ENCODE results near the gene PPFIBP2. TPM values are rescaled to one million over a fixed set of nuclear protein-coding genes. Genes with fewer than 3 reads are reported as not detected.

Gene PPFIBP2
- total RNA-seq, 4 donors from 2014 or later = 64.3 to 91.9 (median 71.6) TPM

DNA sequence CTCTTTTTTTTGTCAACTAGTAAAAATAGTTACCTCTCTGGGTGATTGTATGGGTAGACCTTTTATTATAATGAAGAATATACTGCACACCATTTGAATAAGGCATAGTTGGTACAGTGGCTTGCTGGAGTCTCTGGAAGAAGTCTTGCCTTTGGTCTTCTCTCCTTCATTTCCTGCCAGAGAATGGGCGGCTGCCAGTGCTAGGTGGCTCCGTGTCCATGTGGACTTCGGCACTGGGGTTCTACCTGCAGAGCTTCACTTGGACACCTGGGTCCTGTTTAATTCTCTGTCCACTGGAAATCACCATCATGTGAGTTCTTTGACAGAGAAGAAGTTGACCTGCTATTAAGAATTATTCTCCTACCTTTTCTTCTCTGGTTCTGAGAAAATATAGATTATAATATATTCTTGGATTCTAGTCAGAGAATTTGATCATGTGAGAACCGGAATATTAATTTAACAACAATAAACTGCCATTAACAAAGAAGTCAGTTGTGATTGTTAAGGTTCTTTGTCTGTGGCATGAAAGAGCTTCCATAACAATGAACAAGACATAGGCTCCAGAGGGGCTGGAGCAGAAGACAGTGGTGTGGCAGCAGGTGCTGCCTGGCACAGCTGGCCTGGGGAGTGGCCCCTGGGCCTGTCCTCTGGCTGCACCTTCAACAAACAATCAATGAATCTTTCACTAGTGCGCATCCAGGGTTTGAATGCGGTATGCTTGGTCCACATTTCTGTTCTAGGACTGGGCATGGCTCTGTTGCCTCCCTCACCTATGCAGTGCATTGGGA lies 77.5 kb downstream of the PPFIBP2 start:
- no peak for DNase-seq
- WGBS, 2 donors = 88 to 96% methylated on average over 6 of the region's 6 CpGs
- TF ChIP-seq, protein P1, sequence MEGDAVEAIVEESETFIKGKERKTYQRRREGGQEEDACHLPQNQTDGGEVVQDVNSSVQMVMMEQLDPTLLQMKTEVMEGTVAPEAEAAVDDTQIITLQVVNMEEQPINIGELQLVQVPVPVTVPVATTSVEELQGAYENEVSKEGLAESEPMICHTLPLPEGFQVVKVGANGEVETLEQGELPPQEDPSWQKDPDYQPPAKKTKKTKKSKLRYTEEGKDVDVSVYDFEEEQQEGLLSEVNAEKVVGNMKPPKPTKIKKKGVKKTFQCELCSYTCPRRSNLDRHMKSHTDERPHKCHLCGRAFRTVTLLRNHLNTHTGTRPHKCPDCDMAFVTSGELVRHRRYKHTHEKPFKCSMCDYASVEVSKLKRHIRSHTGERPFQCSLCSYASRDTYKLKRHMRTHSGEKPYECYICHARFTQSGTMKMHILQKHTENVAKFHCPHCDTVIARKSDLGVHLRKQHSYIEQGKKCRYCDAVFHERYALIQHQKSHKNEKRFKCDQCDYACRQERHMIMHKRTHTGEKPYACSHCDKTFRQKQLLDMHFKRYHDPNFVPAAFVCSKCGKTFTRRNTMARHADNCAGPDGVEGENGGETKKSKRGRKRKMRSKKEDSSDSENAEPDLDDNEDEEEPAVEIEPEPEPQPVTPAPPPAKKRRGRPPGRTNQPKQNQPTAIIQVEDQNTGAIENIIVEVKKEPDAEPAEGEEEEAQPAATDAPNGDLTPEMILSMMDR (IDR thresholded peaks at IDR 0.05) = no peak
- no peak for TF ChIP-seq POLR2A (IDR thresholded peaks at IDR 0.05)
- intact Hi-C loops (cut with DNase I) = no loop called here
- H3K27me3 ChIP-seq = no peaks in the 10 kb centered on the region
- H3K9me3 ChIP-seq = no peaks in the 10 kb centered on the region
- H3K27ac ChIP-seq = no peak overlapping the region
- H3K4me3 ChIP-seq (replicated peaks in 1 of 3) = no peak overlapping the region
- no peaks in the 10 kb centered on the region for H3K36me3 ChIP-seq
- H3K4me1 ChIP-seq = peaks cover 61 to 69% of the 10 kb centered on the region in 2 donors

DNA sequence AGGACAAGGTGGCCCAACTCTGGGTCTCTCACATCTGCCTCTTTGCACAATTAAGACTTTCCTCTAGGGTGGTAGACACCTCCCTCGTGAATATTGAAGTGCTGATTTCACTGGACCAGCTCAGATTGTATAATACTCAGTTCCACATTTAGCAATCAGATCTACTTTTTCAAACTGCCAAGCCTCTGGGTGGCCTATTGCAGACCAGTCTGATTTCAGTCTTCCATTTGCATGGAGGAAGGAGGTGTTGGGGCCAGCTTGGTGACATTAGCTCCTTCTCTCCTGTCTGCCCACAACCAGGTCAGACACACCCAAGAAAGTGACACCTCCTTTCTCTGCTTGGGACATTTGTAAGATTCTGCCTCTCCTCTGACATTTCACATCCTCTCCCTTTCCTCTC lies 78.2 kb downstream of the PPFIBP2 start:
- no peak for DNase-seq
- Histone ChIP-seq H3K4me1 (peaks cover 61 to 69% of the 10 kb centered on the region in 2 donors), H3K27me3 (no peaks in the 10 kb centered on the region), H3K36me3 (no peaks in the 10 kb centered on the region), H3K4me3 (replicated peaks in 1 of 3) (no peak overlapping the region), H3K27ac (peak overlapping the region; percentile 49 to 75 (median 49)), H3K9me3 (no peaks in the 10 kb centered on the region)
- WGBS, 2 donors = 91 to 92% methylated on average over 1 of the region's 1 CpG
- no peak for TF ChIP-seq POLR2A (IDR thresholded peaks at IDR 0.05)
- TF ChIP-seq, protein P1 (IDR thresholded peaks at IDR 0.05) = no peak
- intact Hi-C loops (cut with DNase I) = no loop called here

- peak overlapping the region; percentile 49 to 75 (median 64) for H3K27ac ChIP-seq
- intact Hi-C loops (cut with DNase I) = no loop called here
Measured at GRCh38 chr11:7592711-7593110, 78.9 kb downstream of the PPFIBP2 start.

DNA sequence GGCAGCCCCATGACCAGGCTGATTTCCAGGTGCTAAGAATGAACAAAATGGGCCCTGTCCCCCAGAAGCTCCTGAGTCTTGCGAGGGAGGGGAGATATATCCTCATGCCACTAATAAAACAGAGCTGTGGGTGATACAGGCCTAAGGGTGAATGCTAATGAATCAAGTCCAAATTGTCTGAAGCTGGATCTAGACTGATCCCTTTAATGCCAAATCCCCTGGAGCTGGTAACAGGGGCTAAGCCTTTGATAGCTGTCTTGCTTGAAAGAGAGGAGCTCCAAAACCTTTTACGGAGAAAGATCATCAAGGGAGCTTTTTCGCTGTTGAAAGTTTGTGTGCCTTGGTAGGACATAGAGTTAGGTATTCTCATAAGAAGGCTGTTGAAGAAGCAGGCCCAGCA lies 79.7 kb downstream of the PPFIBP2 start:
- DNase-seq = no peak
- Histone ChIP-seq H3K4me1 (peaks cover 58 to 65% of the 10 kb centered on the region in 2 donors), H3K27me3 (no peaks in the 10 kb centered on the region), H3K9me3 (no peaks in the 10 kb centered on the region), H3K27ac (peak overlapping the region; percentile 49 to 75 (median 64)), H3K4me3 (replicated peaks in 1 of 3) (no peak overlapping the region), H3K36me3 (no peaks in the 10 kb centered on the region)
- intact Hi-C loops (cut with DNase I) = no loop called here
- TF ChIP-seq, protein P1 (IDR thresholded peaks at IDR 0.05) = no peak
- no peak for TF ChIP-seq POLR2A (IDR thresholded peaks at IDR 0.05)
- 96 to 99% methylated on average over 3 of the region's 3 CpGs for WGBS, 2 donors

More at GRCh38 chr11:7592711-7593110, 78.9 kb downstream of the PPFIBP2 start:
- no peaks in the 10 kb centered on the region for H3K36me3 ChIP-seq
- TF ChIP-seq, protein P1 (IDR thresholded peaks at IDR 0.05) = no peak
- peak in 1 of 2 donors; percentile 9 for TF ChIP-seq POLR2A (IDR thresholded peaks at IDR 0.05)
- H3K9me3 ChIP-seq = no peaks in the 10 kb centered on the region
- peak; percentile 68 to 72 for DNase-seq
- H3K4me3 ChIP-seq (replicated peaks in 1 of 3) = no peak overlapping the region
- WGBS, 2 donors = 81 to 86% methylated on average over 3 of the region's 3 CpGs
- H3K27me3 ChIP-seq = no peaks in the 10 kb centered on the region
- peaks cover 59 to 67% of the 10 kb centered on the region in 2 donors for H3K4me1 ChIP-seq

Measured in thyroid gland (tissue), 4 donors.